Kasumi-1 (cell line): ENCODE results near the gene PCDHGA11.
"Not testable (repeated sequence)": the region's sequence is repeated elsewhere in the genome, so short reads cannot be mapped to it uniquely, and the experiment has no call there.

Experiments used
- DNase-seq, 2 experiments: peaks; one replicate each; lab custom pipeline; 2025; lab: John Stamatoyannopoulos, UW

The PCDHGA11 gene

DNA sequence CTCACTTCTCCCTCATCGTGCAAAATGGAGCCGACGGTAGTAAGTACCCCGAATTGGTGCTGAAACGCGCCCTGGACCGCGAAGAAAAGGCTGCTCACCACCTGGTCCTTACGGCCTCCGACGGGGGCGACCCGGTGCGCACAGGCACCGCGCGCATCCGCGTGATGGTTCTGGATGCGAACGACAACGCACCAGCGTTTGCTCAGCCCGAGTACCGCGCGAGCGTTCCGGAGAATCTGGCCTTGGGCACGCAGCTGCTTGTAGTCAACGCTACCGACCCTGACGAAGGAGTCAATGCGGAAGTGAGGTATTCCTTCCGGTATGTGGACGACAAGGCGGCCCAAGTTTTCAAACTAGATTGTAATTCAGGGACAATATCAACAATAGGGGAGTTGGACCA, 10.4 kb downstream of the PCDHGA11 start:
- DNase-seq: no peak

GRCh38 chr5:141432308-141432707, 11.5 kb downstream of the PCDHGA11 start:
- not testable (repeated sequence) for DNase-seq

DNA sequence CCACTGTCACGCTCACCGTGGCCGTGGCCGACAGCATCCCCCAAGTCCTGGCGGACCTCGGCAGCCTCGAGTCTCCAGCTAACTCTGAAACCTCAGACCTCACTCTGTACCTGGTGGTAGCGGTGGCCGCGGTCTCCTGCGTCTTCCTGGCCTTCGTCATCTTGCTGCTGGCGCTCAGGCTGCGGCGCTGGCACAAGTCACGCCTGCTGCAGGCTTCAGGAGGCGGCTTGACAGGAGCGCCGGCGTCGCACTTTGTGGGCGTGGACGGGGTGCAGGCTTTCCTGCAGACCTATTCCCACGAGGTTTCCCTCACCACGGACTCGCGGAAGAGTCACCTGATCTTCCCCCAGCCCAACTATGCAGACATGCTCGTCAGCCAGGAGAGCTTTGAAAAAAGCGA, 11.9 kb downstream of the PCDHGA11 start:
- not testable (repeated sequence) for DNase-seq

DNA sequence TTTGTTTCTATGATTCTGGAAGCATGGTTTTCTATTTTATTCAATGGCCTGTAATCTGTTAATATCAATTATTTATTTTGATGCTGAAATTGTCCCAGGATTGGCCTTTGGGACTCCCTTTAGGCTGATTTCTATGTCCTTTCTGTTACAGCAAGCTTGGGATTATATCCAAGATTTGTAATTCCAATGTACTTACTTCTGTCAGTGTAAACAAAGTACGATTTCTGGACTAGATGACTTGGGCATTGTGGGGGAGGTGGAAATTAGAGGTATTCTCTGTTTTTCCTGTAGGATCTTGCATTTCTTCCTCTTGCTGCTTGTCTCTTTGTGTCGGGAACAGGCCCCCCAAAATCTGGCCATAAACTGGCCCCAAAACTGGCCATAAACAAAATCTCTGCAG, 13.2 kb downstream of the PCDHGA11 start:
- no peak for DNase-seq

DNA sequence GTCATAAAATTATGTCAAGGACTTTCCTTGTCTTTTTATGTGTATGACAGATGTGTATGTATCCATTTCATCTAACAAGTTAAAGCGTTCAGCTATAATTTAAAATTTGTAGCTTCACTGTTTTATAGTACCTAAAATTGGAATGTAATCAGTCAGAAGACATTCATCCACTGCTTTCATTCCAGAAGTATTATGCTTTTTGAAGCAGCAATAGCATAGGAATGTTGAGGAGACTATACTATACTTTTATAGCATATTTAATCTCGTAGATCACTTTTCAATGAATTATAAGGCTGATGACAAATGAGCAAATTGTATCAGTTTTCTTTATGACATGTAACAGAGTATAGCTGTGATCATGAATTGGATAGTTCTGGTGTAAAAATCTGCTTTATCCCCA, 16.4 kb downstream of the PCDHGA11 start:
- DNase-seq: no peak

DNA sequence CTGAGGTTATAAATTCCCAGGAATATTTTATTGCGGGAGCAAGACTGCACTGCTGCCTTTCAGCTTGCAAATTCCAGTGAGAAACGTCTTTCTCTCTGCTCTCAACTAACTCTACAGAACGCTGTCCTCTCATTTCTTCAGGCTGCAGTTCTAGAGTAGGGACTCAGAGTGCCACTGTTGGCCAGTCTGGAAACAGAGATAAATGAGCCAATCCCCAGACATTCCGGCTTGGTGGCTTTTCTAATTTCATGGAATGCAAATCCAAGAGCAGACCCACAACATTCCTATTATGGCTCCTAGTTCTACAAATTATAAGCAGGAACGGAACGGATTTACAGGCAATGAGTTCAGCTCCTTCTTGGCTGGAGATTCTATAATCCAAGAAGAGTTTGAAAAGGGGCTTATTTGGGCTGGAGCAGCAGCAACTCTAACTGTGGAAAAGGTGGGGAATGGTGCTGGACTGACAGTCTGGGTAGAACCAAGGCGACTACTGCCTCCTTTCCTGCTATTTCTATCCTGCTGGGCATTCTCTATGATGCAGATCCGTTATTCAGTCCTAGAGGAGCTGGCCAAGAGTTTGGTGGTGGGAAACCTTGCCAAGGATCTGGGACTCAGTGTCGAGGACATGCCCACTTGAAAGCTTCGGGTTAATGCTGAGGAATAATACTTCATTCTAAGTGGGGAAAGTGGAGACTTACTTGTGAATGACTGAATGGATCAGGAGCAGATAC, 18.7 kb downstream of the PCDHGA11 start:
- DNase-seq: no peak

GRCh38 chr5:141440341-141440740, 19.5 kb downstream of the PCDHGA11 start:
- DNase-seq: no peak

GRCh38 chr5:141441571-141442170, 20.8 kb downstream of the PCDHGA11 start:
- no peak for DNase-seq

GRCh38 chr5:141465351-141465750, 44.5 kb downstream of the PCDHGA11 start:
- no peak for DNase-seq
